ENCODE measurements around the gene IFNA10.
"Not testable (repeated sequence)": the region's sequence is repeated elsewhere in the genome, so short reads cannot be mapped to it uniquely, and the experiment has no call there.

DNA sequence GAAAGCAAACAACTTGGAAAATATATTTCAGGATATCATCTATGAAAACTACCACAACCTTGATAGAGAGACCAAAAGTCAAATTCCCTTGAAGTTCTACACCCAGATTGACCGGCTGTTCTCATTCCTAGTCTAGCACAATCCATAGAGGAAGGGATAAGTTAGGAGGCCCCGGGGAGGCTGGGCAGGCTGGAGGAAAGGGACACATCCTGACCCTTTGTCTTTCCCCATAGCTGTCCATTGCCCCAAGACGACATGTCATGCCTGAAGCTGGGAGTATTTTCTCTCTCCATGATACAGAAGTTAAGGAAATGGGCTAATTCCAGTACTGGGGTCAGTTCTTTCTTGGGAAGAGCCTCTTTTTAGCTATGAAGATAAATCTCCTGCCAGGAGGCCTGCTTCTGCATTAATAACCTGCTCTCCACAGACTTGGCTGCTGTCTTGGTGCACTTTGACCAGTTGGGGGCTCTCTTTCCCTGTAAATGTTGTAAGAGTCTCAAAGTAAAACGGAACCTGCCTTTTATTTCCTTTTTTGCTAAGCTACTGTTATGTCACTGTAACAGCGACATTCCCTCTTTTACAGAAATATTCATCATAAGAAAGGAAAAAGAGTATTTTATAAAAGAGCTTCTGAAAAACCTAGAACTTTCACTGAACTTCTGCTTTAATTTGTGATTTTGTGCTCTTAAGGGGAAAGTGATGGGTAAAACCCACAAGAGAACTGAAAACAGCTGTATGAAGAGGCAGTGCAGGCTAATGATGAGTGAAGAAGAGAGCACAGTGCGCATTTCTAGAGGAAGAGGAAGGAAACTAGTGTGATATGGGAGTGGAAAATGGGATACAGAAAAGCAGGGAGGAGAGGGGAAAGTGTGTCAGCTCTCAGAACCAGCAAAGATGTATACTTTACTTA lies 11.8 kb downstream of the IFNA10 start:
- TF ChIP-seq, protein P1, sequence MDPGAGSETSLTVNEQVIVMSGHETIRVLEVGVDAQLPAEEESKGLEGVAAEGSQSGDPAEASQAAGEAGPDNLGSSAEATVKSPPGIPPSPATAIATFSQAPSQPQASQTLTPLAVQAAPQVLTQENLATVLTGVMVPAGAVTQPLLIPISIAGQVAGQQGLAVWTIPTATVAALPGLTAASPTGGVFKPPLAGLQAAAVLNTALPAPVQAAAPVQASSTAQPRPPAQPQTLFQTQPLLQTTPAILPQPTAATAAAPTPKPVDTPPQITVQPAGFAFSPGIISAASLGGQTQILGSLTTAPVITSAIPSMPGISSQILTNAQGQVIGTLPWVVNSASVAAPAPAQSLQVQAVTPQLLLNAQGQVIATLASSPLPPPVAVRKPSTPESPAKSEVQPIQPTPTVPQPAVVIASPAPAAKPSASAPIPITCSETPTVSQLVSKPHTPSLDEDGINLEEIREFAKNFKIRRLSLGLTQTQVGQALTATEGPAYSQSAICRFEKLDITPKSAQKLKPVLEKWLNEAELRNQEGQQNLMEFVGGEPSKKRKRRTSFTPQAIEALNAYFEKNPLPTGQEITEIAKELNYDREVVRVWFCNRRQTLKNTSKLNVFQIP (CRISPR knock-in tag; IDR thresholded peaks at IDR 0.05; ENCODE audit: borderline replicate concordance, low read depth) = not testable (repeated sequence)
- TF ChIP-seq ISL1 (CRISPR knock-in tag; IDR thresholded peaks at IDR 0.05); ZNF565 (CRISPR knock-in tag; conservative IDR thresholded peaks at IDR 0.05; ENCODE audit: low read depth); CSDC2 (CRISPR knock-in tag; IDR thresholded peaks at IDR 0.05); PATZ1 (CRISPR knock-in tag; IDR thresholded peaks at IDR 0.05; ENCODE audit: borderline replicate concordance); SNAI2 (CRISPR knock-in tag; IDR thresholded peaks at IDR 0.05): not testable (repeated sequence)
- TF ChIP-seq, protein P2, sequence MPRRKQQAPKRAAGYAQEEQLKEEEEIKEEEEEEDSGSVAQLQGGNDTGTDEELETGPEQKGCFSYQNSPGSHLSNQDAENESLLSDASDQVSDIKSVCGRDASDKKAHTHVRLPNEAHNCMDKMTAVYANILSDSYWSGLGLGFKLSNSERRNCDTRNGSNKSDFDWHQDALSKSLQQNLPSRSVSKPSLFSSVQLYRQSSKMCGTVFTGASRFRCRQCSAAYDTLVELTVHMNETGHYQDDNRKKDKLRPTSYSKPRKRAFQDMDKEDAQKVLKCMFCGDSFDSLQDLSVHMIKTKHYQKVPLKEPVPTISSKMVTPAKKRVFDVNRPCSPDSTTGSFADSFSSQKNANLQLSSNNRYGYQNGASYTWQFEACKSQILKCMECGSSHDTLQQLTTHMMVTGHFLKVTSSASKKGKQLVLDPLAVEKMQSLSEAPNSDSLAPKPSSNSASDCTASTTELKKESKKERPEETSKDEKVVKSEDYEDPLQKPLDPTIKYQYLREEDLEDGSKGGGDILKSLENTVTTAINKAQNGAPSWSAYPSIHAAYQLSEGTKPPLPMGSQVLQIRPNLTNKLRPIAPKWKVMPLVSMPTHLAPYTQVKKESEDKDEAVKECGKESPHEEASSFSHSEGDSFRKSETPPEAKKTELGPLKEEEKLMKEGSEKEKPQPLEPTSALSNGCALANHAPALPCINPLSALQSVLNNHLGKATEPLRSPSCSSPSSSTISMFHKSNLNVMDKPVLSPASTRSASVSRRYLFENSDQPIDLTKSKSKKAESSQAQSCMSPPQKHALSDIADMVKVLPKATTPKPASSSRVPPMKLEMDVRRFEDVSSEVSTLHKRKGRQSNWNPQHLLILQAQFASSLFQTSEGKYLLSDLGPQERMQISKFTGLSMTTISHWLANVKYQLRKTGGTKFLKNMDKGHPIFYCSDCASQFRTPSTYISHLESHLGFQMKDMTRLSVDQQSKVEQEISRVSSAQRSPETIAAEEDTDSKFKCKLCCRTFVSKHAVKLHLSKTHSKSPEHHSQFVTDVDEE (CRISPR knock-in tag; IDR thresholded peaks at IDR 0.05) = not testable (repeated sequence)

Data from SK-N-SH treated with all-trans-retinoic acid at 6 μM for 48 hours (cell line).